ENCODE data around the gene PTPN22. TPM values are rescaled to one million over a fixed set of nuclear protein-coding genes. Genes with fewer than 3 reads are reported as not detected.

PTPN22 gene
- total and polyA plus RNA-seq, 2 experiments from 2014 or later: 0.17 to 0.47 TPM

GRCh38 chr1:113770031-113770430 is 101.5 kb downstream of the PTPN22 start:
- H3K27me3 ChIP-seq: no peaks in the 10 kb centered on the region
- no peaks in the 10 kb centered on the region for H4K20me1 ChIP-seq (ENCODE audit: insufficient read depth, poor library complexity, severe bottlenecking)
- H3K4me3 ChIP-seq: no peak overlapping the region
- H2AFZ ChIP-seq: no peak overlapping the region
- peaks cover 4% of the 10 kb centered on the region for H3K4me1 ChIP-seq (ENCODE audit: insufficient read depth)
- no peak overlapping the region for H3K27ac ChIP-seq
- no peaks in the 10 kb centered on the region for H3K36me3 ChIP-seq (replicated peaks; ENCODE audit: insufficient read depth, low read depth)
- 95% methylated on average over 1 of the region's 1 CpG for WGBS (ENCODE audit: low lambda C conversion rate, missing lambda C conversion rate)
- H3K9me3 ChIP-seq (ENCODE audit: low read depth): no peaks in the 10 kb centered on the region
- H3K9me2 ChIP-seq (replicated peaks; ENCODE audit: insufficient read depth): no peaks in the 10 kb centered on the region
- TF ChIP-seq EZH2 (IDR thresholded peaks at IDR 0.05; ENCODE audit: borderline replicate concordance) (no peak), CTCF (IDR thresholded peaks at IDR 0.05; ENCODE audit: poor library complexity) (no peak), EZH2phosphoT487 (IDR thresholded peaks at IDR 0.05; ENCODE audit: low read depth, severe bottlenecking, unreplicated experiment) (no peak)
- H3K79me2 ChIP-seq: peaks cover 24% of the 10 kb centered on the region
- no peak for DNase-seq (ENCODE audit: low spot score)
- no peak overlapping the region for H3K4me2 ChIP-seq

- TF ChIP-seq EZH2 (IDR thresholded peaks at IDR 0.05; ENCODE audit: borderline replicate concordance) (no peak), CTCF (IDR thresholded peaks at IDR 0.05; ENCODE audit: poor library complexity) (no peak), EZH2phosphoT487 (IDR thresholded peaks at IDR 0.05; ENCODE audit: low read depth, severe bottlenecking, unreplicated experiment) (no peak)
- Histone ChIP-seq H3K79me2 (peaks cover 26% of the 10 kb centered on the region), H3K4me3 (no peak overlapping the region), H3K36me3 (replicated peaks; ENCODE audit: insufficient read depth, low read depth) (no peaks in the 10 kb centered on the region), H3K27me3 (no peaks in the 10 kb centered on the region), H2AFZ (no peak overlapping the region), H4K20me1 (ENCODE audit: insufficient read depth, poor library complexity, severe bottlenecking) (no peaks in the 10 kb centered on the region), H3K27ac (no peak overlapping the region), H3K9me3 (ENCODE audit: low read depth) (no peaks in the 10 kb centered on the region), H3K4me1 (ENCODE audit: insufficient read depth) (peaks cover 4% of the 10 kb centered on the region), H3K4me2 (no peak overlapping the region), H3K9me2 (replicated peaks; ENCODE audit: insufficient read depth) (no peaks in the 10 kb centered on the region)
- no peak for DNase-seq (ENCODE audit: low spot score)
Measured at GRCh38 chr1:113769601-113769970, 101.9 kb downstream of the PTPN22 start.

GRCh38 chr1:113768916-113769600 is 102.5 kb downstream of the PTPN22 start:
- no peak overlapping the region for H2AFZ ChIP-seq
- WGBS (ENCODE audit: low lambda C conversion rate, missing lambda C conversion rate): 81% methylated on average over 1 of the region's 1 CpG
- H3K4me2 ChIP-seq: no peak overlapping the region

More at GRCh38 chr1:113768916-113769600, 102.5 kb downstream of the PTPN22 start:
- peaks cover 4% of the 10 kb centered on the region for H3K4me1 ChIP-seq (ENCODE audit: insufficient read depth)
- H3K9me2 ChIP-seq (replicated peaks; ENCODE audit: insufficient read depth): no peaks in the 10 kb centered on the region
- H3K27ac ChIP-seq: no peak overlapping the region
- H3K27me3 ChIP-seq: no peaks in the 10 kb centered on the region
- no peaks in the 10 kb centered on the region for H3K9me3 ChIP-seq (ENCODE audit: low read depth)
- no peaks in the 10 kb centered on the region for H3K36me3 ChIP-seq (replicated peaks; ENCODE audit: insufficient read depth, low read depth)
- no peak for DNase-seq (ENCODE audit: low spot score)
- H3K79me2 ChIP-seq: peaks cover 26% of the 10 kb centered on the region
- H4K20me1 ChIP-seq (ENCODE audit: insufficient read depth, poor library complexity, severe bottlenecking): no peaks in the 10 kb centered on the region
- H3K4me3 ChIP-seq: no peak overlapping the region
- TF ChIP-seq CTCF (IDR thresholded peaks at IDR 0.05; ENCODE audit: poor library complexity): no peak
- TF ChIP-seq EZH2 (IDR thresholded peaks at IDR 0.05; ENCODE audit: borderline replicate concordance): no peak
- no peak for TF ChIP-seq EZH2phosphoT487 (IDR thresholded peaks at IDR 0.05; ENCODE audit: low read depth, severe bottlenecking, unreplicated experiment)
